T-helper 9 cell (primary cell): ENCODE measurements around the gene ZNF292.
"Not testable (repeated sequence)": the region's sequence is repeated elsewhere in the genome, so short reads cannot be mapped to it uniquely, and the experiment has no call there.

Experiments used
- DNase-seq: peaks from one replicate; pipeline ENCODE4 v3.0.0-alpha.2; 2020

Gene ZNF292

DNA sequence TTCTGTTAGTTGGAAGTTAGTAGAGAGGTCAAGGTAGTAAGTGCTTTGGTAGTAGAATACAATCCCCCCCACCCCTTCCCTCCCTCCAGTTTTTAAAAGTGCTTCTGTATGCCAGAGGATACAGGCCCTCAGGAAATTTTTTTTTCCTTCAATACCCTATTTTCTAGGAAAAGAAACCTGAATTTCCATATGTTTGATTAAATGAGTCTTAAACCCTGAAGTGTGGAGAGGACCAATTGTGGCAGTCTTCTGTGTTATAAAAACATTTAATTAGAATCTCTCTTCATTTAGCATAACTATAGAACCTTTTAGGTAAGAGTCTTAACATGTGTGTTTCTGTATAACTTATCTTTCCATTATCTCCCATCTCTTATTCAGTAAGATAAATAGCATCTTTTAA is 59.5 kb downstream of the ZNF292 start:
- DNase-seq = no peak

DNA sequence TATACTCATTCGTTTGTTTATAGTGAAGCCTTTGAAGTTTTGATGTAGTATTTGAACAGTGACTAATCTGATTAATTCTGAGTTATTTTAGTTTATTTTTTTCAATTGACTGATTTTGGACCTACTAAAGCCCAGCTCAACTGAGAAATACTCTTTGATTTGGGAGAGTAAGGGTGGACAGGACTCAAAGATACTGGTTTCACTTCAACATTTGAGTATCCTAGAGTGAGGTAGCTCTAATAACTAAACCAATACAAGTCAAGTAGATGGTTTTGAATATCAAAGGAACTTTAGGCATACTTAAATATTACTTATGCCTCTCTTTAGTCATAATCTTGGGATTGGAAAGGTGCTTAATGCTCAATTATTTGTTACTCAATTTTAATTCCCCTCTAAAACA is 65.6 kb downstream of the ZNF292 start:
- DNase-seq = no peak

DNA sequence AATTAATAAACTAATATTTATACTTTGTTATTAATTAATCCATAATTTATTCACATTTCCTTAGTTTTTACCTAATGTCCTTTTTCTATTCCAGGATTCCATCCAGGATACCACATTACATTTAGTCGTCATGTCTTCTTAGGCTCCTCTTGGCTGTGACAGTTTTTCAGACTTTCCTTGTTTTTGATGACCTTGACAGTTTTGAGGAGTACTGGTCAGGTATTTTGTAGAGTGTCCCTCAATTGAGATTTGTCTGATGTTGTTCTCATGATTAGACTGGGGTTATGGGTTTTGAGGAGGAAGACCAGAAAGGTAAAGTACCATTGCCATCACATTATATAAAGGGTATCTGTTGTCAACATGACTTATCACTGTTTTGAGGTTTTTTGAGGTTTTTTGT is 67.3 kb downstream of the ZNF292 start:
- no peak for DNase-seq

DNA sequence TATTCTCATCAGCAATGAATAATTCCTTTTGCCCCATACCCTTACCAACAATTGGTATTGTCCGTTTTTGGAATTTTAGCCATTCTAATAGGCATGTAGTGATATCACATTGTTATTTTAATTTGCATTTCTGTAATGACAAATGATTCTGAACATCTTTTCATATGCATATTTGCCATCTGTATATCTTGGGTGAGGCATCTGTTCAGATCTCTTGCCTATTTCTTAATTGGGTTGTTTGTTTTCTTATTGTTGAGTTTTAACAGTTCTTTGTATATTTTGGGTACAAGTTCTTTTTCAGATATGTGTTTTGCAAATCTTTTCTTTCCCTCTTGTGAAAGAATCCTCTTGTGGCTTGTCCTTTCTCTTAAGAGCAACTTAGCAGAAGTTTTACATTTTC is 69.6 kb downstream of the ZNF292 start:
- DNase-seq = no peak

DNA sequence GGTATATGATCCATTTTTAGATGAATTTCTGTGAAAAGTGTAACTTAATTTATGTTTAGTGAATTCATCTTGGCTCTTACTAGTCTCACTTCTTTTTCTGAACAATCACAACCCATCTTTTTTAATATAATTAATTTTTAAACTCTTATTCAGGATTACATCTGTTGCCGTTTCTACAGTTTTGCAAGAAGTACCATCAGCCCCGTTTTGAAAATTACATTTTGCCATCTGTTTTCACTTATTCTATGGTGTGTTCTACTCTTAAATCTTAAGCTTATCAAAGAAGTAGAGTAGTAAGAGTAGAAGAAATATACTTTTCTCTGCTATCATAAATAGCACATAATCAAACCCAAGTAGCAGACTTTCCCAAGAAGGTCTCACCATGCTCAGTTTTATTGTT is 70.1 kb downstream of the ZNF292 start:
- no peak for DNase-seq

DNA sequence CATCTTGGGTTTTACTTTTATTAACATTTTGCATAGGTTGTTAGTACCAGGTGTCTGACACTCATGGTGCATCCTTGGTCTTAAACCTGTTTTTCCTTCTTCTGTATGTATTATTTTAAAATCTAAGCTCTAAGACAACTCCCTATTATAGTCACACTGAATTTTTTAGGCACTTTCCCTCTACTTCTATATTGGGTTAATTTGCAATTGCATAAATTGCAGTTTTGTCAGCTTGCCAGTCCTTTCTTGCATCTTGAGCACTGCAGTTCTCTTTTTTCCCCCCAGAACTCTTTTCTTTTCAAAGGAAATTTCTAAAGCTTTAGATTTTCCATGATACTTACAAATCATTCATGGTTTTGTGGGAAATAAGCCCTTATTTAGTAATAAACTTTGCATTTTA is 70.6 kb downstream of the ZNF292 start:
- no peak for DNase-seq

DNA sequence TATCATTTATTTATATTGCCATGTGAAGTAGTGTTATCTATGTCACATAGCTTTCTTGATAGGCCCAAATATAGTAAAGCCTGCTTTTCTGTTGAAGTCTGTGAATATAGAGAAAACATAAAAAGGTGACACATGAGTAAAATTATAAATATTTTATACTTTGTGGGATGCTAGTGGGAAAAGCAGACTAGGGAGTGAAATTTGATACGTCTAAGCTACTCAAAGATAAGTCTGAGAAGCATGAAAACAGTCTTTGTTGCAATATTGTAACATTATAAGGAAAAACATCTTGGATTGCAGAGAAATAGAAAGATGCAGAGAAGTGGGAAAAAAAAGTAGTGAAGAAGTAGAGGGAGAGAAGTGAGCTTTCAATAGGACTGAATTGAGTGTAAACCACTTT is 75.4 kb downstream of the ZNF292 start:
- DNase-seq = no peak

DNA sequence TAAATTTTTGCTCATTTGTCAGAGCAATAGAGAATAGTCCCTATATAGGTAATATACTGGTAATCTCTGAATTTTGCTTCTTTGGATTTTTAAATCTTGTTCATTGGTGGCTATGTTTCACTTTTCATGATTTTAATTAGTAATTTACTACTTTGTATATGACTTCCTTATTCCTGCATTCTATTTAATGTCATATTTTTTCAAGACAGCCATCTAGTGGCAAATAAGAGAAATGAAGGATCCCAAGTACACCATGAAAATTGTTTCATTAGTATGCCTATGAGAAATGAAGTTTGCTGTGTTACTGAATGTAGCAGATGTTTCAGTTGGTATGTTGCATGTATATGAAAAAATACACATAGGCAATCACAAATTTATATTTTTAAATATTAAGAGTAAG is 82.4 kb downstream of the ZNF292 start:
- DNase-seq = no peak

DNA sequence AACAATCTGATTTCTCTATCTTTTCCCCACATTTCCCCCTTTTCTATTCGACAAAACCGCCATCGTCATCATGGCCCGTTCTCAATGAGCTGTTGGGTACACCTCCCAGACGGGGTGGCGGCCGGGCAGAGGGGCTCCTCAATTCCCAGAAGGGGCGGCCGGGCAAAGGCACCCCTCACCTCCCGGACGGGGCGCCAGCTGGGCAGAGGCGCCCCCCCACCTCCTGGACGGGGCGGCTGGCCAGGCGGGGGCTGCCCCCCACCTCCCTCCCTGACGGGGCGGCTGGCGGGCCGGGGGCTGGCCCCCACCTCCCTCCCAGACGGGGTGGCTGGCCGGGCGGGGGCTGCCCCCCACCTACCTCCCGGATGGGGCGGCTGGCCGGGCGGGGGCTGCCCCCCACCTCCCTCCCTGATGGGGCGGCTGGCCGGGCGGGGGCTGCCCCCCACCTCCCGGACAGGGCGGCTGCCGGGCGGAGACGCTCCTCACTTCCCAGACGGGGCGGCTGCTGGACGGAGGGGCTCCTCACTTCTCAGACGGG is 83.8 kb downstream of the ZNF292 start:
- DNase-seq = not testable (repeated sequence)

DNA sequence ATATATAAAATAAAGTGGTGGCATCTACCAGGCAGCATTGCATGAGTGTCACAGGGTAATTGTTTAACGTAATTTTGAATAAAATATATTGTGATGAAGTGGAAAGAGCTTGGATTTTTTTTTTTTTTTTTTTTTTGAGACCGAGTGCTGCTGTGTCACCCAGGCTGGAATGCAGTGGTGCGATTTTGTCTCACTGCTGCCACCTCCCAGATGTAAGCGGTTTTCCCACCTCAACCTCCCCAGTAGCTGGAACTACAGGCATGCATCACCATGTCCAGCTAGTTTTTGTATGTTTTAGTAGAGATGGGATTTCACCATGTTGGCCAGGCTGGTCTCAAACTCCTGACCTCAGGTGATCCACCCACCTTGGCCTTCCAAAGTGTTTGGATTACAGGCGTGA is 85.9 kb downstream of the ZNF292 start:
- no peak for DNase-seq

DNA sequence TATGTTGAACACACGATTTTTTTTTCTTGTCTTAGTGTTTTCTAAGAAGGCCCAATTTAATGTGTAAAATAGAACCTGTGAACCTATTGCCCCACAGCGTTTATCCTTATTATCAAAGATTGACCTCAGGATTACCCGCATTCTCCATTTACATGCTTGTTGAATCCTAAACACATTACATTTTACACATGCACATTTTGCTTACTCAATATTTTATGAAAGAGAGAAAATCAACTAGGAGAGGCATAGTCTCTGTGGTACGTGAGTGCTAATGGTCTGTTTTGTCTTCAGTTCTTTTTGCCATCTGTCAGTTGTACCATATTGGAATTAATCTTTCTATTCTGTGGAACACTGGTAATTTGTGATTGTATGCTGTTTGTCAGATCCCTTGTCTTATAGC is 86.9 kb downstream of the ZNF292 start:
- no peak for DNase-seq

DNA sequence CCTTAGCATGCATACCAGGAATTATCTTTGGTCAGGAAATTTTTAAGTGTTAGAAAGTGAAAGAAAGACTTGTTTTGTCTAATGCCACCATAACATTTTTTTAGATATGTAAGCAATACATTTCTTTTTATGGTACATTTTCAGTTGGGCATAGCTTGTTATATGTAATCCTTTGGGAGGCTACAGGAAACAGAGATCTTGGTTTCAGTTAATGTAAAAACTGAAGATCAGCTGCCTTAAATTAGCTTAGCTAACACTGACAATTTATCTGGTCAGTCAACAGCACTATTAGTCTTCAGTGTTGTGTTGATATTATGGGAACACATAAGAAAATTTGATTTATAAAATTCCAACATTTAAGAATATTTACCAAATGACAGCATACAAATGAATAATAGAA is 88.4 kb downstream of the ZNF292 start:
- DNase-seq = no peak

DNA sequence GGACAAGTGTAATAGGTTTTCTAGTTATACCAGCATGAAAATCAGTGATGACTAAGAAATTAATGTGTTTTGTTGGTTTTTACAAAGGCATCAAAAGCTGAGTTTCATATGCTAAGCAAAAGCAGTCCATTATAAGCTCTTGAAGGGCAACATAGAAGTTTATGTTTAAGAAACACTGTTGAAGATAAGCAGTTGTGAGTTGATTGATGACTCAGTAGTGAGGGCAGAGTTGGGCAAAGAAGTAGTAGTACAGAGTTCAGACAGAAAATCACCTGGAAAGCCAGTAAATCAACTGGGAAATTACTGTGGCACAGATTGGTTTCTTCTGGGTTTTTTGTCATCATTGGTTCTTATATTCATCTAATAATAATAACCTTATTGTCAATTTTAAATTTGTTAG is 89.0 kb downstream of the ZNF292 start:
- DNase-seq = no peak

DNA sequence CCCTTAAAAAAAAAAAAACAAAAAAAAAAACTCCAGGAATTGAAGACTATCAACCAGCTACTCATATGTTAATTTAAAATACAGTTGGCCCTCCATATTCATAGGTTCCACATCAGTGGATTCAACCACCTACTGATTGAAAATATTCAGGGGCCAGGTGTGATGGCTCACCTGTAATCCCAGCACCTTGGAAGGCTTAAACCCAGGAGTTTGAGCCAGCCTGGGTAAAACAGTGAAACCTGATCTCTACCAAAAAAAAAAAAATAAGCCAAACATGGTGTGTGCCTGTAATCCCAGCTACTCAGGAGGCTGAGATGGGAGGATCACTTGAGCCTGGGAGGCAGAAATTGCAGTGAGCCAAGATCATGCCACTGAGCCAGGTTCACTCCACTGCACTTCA is 94.7 kb downstream of the ZNF292 start:
- DNase-seq = no peak

DNA sequence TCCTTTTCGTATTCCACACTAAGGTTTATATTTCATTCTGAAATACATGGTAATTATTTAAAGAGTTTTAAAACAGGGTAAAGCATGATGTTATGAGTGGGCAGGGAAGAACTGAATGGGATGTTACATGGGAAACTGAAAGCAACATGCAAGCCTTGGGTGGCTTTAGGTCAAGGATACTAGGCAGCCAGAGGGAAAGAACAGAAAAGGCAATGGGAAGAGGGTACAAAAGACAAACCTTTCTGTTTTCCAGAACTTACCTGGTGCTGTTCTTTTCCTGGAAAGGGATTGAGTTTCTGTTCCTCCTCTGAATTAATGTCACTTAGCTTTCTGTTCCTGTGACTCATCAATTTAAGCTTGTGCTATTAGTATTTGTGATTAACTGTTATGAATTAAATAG is 95.9 kb downstream of the ZNF292 start:
- DNase-seq = no peak

DNA sequence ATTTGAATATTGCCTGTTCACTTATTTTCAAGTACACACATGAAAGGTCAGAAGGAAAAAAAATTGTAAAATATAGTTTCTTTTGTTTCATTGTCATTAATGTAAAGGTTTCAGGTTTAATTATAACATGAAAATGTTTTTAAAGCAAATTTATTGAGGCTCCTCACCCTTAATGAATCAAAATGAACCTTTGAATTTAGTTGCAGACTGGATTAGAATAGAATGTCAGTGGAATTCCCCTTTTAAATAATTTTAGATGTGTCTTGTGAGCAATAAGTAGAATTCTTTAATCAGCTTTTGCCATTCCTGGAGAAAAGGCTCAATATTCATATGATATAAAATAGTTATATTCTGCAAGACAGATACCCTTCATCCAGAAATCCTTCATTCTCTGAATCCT is 96.4 kb downstream of the ZNF292 start:
- no peak for DNase-seq

DNA sequence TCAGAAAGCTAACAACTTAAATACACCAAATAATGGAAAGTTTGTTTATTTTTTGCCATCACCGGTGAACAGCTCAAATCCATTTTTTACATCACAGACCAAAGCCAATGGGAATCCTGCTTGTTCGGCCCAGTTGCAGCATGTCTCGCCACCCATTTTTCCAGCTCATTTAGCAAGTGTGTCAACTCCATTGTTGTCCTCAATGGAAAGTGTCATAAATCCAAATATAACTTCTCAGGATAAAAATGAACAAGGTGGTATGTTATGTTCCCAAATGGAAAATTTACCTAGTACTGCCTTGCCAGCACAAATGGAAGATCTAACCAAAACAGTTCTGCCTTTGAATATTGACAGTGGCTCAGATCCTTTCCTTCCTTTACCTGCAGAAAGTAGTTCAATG is 101.7 kb downstream of the ZNF292 start:
- DNase-seq = no peak

DNA sequence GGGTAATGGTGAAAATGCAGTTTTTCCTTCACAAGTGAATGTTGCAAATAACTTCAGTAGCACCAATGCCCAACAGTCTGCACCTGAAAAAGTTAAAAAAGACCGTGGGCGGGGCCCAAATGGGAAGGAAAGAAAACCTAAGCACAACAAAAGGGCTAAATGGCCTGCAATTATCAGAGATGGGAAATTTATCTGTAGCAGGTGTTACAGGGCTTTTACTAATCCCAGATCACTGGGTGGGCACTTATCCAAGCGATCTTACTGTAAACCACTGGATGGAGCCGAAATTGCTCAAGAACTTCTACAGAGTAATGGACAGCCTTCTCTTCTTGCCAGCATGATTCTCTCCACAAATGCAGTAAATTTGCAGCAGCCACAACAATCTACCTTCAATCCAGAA is 102.2 kb downstream of the ZNF292 start:
- DNase-seq = no peak

DNA sequence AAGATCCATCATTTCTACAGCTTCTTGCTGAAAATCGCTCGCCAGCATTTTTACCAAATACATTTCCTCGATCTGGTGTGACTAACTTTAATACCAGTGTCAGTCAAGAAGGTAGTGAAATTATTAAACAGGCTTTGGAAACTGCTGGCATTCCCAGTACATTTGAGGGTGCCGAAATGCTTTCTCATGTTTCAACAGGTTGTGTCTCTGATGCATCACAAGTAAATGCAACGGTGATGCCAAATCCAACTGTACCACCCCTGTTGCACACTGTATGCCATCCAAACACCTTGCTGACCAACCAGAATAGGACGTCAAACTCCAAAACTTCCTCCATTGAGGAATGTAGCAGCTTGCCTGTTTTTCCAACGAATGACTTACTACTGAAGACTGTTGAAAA is 102.6 kb downstream of the ZNF292 start:
- no peak for DNase-seq

DNA sequence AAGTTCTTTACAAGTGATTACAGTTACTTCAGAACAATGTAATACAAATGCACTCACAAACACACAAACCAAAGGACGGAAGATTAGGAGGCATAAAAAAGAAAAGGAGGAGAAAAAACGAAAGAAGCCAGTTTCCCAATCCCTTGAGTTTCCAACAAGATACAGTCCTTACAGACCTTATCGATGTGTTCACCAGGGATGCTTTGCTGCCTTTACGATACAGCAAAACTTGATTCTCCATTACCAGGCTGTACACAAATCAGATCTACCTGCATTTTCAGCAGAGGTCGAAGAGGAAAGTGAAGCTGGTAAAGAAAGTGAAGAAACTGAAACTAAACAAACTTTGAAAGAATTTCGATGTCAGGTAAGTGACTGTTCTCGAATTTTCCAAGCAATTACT is 104.4 kb downstream of the ZNF292 start:
- DNase-seq = no peak

DNA sequence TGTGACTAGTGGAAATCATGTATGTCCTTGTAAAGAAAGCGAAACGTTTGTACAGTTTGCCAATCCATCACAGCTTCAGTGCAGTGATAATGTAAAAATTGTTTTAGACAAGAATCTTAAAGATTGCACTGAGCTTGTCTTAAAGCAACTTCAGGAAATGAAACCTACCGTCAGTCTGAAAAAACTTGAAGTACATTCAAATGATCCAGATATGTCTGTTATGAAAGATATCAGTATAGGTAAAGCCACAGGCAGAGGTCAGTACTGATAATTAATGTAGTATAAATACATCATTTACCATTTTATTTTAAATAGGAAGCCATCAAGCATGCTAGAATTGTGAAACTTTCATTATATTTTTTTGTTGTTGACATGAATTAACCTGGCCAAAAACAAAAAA is 106.2 kb downstream of the ZNF292 start:
- no peak for DNase-seq

DNA sequence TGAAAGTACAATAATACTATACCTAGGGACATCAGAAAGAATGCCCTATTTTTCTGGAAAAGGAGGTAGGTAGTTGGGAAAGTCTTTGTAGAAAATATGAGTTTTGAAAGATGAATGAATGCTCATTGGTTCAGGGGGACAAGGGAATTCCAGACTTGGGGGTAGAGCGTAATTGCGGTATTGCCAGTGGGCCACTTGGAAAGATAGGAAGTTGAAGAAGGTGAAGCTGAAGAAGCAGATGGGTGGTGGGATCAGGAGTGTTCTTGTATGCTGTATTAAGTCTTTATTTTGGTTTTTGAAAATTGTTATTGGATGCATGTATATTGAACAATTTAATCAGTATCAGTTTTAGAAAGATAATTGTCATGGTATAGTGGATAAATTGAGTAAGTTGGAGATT is 109.1 kb downstream of the ZNF292 start:
- DNase-seq = no peak

DNA sequence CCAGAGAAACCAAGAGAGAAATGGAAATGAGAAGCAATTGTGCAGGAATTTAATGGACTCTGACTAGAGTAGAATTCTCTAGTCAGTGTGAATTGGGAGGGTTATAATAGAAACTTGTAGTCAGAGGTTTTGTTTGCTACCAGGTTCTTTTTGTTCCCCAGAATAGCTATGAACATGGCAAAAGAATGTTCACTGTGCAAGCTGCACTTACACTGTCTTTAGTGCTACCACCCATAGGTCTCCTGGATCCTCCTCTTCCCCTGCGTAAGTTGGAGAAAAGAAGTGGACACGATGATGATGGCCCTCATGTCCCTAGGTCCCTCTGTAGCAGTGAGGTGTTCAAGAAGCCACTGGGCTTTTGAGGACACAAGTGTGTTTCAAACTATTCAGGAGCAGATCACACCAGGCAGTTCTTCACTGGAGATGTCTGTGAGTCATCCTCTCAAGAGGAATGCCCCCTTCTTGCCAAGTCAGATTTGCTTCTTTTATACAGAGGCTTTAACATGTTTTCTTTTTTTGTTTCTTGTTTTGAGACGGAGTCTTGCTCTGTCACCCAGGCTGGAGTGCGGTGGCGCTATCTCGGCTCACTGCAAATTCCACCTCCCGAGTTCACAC is 119.4 kb downstream of the ZNF292 start:
- DNase-seq = no peak

DNA sequence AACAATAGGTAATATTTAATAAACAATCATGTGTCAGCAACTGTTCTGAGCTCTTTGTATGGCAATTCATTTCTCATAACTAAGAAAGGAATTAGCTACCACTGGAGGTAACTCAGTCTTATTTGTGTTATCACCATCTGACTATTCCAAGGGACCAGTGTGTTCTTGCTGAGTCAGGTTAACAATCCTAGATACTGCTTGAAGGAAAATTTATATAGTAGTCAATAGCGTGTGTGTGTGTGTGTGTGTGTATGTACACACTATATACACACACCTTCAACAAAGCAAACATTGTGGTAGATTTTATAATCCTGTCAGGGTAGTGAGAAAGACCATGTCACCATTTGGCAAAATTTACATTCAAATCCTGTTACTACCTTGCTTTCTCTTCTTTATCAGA is 121.3 kb downstream of the ZNF292 start:
- no peak for DNase-seq

DNA sequence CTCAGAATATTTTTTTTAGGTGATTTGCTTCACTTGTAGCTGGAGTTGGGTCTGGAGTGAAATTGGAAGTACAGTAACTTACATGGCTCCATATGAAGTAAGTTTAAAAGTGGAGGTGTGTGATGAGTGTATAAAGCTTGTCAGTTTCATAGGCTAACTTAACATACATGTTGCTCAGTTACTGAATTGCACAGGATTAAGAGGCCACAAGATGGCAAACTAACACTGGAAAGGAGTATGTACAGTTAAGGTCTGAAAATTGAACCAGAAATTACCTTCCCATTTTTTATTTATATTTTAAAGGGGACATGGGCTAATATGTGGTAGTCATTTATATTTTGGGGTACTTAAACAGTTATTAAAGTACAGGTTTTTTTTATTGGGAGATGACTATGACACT is 121.8 kb downstream of the ZNF292 start:
- no peak for DNase-seq

DNA sequence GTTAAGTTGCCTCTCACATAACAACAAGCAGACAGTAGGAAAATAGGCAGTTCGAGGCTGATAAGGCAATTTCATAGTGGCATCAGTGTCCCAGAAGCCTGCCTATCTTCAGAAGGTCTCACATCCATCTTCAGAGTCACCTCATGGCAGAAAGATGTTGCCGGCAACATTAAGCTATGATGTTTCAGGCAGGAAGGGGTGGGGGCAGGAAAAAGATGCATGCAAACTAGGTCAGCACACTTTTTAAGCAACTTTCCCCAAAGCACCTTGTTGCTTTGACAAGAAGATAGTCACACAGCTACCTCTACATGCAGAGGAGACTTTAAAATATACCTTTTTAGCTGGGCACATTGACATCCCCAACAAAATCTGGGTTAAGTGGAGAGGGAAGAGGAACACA is 123.8 kb downstream of the ZNF292 start:
- no peak for DNase-seq
